IMR-90 (cell line): ENCODE data around the gene FBXO22.

ENCODE experiments used
- CTCF ChIP-seq: conservative IDR thresholded peaks from 2 replicates; pipeline ENCODE4 v1.5.1; 2012; ENCODE audit warnings: mild to moderate bottlenecking, low read depth, low read length, improper control_type of control experiment
- FOS ChIP-seq: fragments of 150-350 bp; IDR thresholded peaks from 2 replicates; pipeline ENCODE4 v1.6.1; 2016; ENCODE audit warnings: low read depth, low read length
- POLR2A ChIP-seq: IDR thresholded peaks from 2 replicates; pipeline ENCODE4 v1.6.1; 2012; ENCODE audit warnings: mild to moderate bottlenecking, low read depth, low read length

- TF ChIP-seq POLR2A (no peak), FOS (no peak), CTCF (peak; percentile 58)
Measured at GRCh38 chr15:75921732-75922703, 18.3 kb downstream of the FBXO22 start.
